Measurements from ENCODE around the gene LAIR1.
A peak's percentile ranks its signal among the peaks of the same experiment; 100 is the strongest.
"Not testable (repeated sequence)": the region's sequence is repeated elsewhere in the genome, so short reads cannot be mapped to it uniquely, and the experiment has no call there.

LAIR1 gene

GRCh38 chr19:54341295-54341694, 23.4 kb downstream of the LAIR1 start:
- DNase-seq (ENCODE audit: low spot score) = no peak

- no peak for DNase-seq (ENCODE audit: low spot score)
These were observed 24.9 kb downstream of the LAIR1 start for GRCh38 chr19:54339646-54340358.

GRCh38 chr19:54338521-54338920, 26.2 kb downstream of the LAIR1 start:
- no peak for DNase-seq (ENCODE audit: low spot score)

GRCh38 chr19:54337858-54338230, 26.9 kb downstream of the LAIR1 start:
- DNase-seq (ENCODE audit: low spot score) = no peak

- DNase-seq (ENCODE audit: low spot score) = no peak
These were observed 27.6 kb downstream of the LAIR1 start for GRCh38 chr19:54336893-54337857.

- no peak for DNase-seq (ENCODE audit: low spot score)
These were observed 28.5 kb downstream of the LAIR1 start for GRCh38 chr19:54335979-54336892.

GRCh38 chr19:54335164-54335563, 29.6 kb downstream of the LAIR1 start:
- no peak for DNase-seq (ENCODE audit: low spot score)

- DNase-seq (ENCODE audit: low spot score) = no peak
These were observed 31.0 kb downstream of the LAIR1 start for GRCh38 chr19:54333586-54334298.

GRCh38 chr19:54332149-54332548, 32.6 kb downstream of the LAIR1 start:
- no peak for DNase-seq (ENCODE audit: low spot score)

GRCh38 chr19:54331626-54332025, 33.1 kb downstream of the LAIR1 start:
- DNase-seq (ENCODE audit: low spot score) = no peak

GRCh38 chr19:54329476-54330165, 35.1 kb downstream of the LAIR1 start:
- no peak for DNase-seq (ENCODE audit: low spot score)

GRCh38 chr19:54328781-54329180, 36.0 kb downstream of the LAIR1 start:
- DNase-seq (ENCODE audit: low spot score) = not testable (repeated sequence)

- DNase-seq (ENCODE audit: low spot score) = no peak
These were observed 39.1 kb downstream of the LAIR1 start for GRCh38 chr19:54325631-54326030.

GRCh38 chr19:54325194-54325621, 39.5 kb downstream of the LAIR1 start:
- DNase-seq (ENCODE audit: low spot score) = peak; percentile 67

- DNase-seq (ENCODE audit: low spot score) = no peak
These were observed 40.7 kb downstream of the LAIR1 start for GRCh38 chr19:54324071-54324470.

GRCh38 chr19:54322934-54323333, 41.8 kb downstream of the LAIR1 start:
- not testable (repeated sequence) for DNase-seq (ENCODE audit: low spot score)

GRCh38 chr19:54322295-54322694, 42.4 kb downstream of the LAIR1 start:
- DNase-seq (ENCODE audit: low spot score) = not testable (repeated sequence)

GRCh38 chr19:54319892-54320670, 44.6 kb downstream of the LAIR1 start:
- DNase-seq (ENCODE audit: low spot score) = no peak

- DNase-seq (ENCODE audit: low spot score) = no peak
These were observed 45.7 kb downstream of the LAIR1 start for GRCh38 chr19:54319049-54319448.

- DNase-seq (ENCODE audit: low spot score) = no peak
These were observed 46.8 kb downstream of the LAIR1 start for GRCh38 chr19:54317965-54318240.

All from CD4-positive, alpha-beta T cell treated with Interleukin-15 for 4 hours (primary cell).